Activated naive CD8-positive, alpha-beta T cell treated with anti-CD3 and anti-CD28 coated beads, Interleukin-2, amount 10 ng/mL, durations not matched to agents 7 days and 5 days (primary cell): Measurements from ENCODE around the gene ALDH1A1. TPM values are rescaled to one million over a fixed set of nuclear protein-coding genes. Genes with fewer than 3 reads are reported as not detected.
"Not testable (repeated sequence)": the region's sequence is repeated elsewhere in the genome, so short reads cannot be mapped to it uniquely, and the experiment has no call there.

Experiments
- ATAC-seq: fragments of 150-1000 bp; cut with Tn5 transposase; one replicate; pipeline ENCODE4 v1.10.0; 2021; ENCODE audit warnings: low read depth, moderate library complexity
- POLR2A ChIA-PET: fragments of 350-600 bp; sonication (Branson Sonifier 250); formaldehyde crosslinking; loops from one replicate; lab custom pipeline; 2021; ENCODE audit warnings: antibody characterized with exemption; lab: Charles Lee
- DNase-seq: peaks from one replicate; pipeline ENCODE4 v3.0.0; 2021
- H3K27ac Mint-ChIP-seq: one replicate; pipeline ENCODE4 v1.8.0; 2022; ENCODE audit warnings: mild to moderate bottlenecking, mixed read lengths
- H3K27me3 Mint-ChIP-seq: one replicate; pipeline ENCODE4 v1.8.0; 2022; ENCODE audit warnings: mild to moderate bottlenecking, moderate library complexity, mixed read lengths
- H3K36me3 Mint-ChIP-seq: one replicate; pipeline ENCODE4 v1.8.0; 2021; ENCODE audit warnings: mild to moderate bottlenecking, mixed read lengths
- H3K4me1 Mint-ChIP-seq: one replicate; pipeline ENCODE4 v1.8.0; 2021; ENCODE audit warnings: mixed read lengths
- H3K4me3 Mint-ChIP-seq: one replicate; pipeline ENCODE4 v1.8.0; 2022; ENCODE audit warnings: mild to moderate bottlenecking, moderate library complexity, mixed read lengths
- H3K9me3 Mint-ChIP-seq: one replicate; pipeline ENCODE4 v1.8.0; 2021; ENCODE audit warnings: mixed read lengths
- total RNA-seq, 2 experiments: library from RNA; stranded (reverse); gene quantifications; one replicate each; pipeline ENCODE4 v1.2.3, GENCODE V29; 2021

ALDH1A1 gene
- total RNA-seq, 2 experiments from 2014 or later: 0.69 to 1.3 TPM

- DNase-seq: no peak
- Mint-ChIP-seq H3K9me3 (no peaks in the 10 kb centered on the region), H3K27ac (no peak overlapping the region), H3K36me3 (no peaks in the 10 kb centered on the region), H3K4me1 (no peaks in the 10 kb centered on the region), H3K27me3 (peaks cover 4% of the 10 kb centered on the region), H3K4me3 (no peak overlapping the region)
- POLR2A ChIA-PET: no interaction called here
- ATAC-seq: no peak
Observed at GRCh38 chr9:72882117-72882775, 70.6 kb downstream of the ALDH1A1 start.

DNA sequence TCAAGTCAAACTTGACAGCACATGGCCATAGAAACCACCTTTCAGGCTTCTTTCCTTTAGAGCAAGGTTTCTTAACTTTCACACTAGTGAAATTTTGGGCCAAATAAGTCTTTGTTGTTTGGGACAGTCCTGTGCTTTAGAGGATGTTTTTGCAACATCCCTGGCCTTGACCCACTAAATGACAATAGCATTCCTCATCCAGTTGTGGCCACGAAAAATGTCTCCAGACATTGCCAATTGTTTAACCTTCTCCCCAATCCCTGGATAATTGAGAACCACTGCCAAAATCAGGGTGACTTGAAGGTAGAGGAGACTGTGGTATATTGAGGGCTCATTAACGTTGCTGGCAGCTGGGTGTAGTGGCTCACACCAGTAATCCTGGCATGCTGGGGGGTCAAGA, 72.0 kb downstream of the ALDH1A1 start:
- H3K36me3 Mint-ChIP-seq: no peaks in the 10 kb centered on the region
- ATAC-seq (no peak), DNase-seq (no peak)
- H3K27ac Mint-ChIP-seq: no peak overlapping the region
- H3K4me3 Mint-ChIP-seq: no peak overlapping the region
- no peaks in the 10 kb centered on the region for H3K9me3 Mint-ChIP-seq
- peaks cover 2% of the 10 kb centered on the region for H3K27me3 Mint-ChIP-seq
- POLR2A ChIA-PET: no interaction called here
- H3K4me1 Mint-ChIP-seq: no peaks in the 10 kb centered on the region

DNA sequence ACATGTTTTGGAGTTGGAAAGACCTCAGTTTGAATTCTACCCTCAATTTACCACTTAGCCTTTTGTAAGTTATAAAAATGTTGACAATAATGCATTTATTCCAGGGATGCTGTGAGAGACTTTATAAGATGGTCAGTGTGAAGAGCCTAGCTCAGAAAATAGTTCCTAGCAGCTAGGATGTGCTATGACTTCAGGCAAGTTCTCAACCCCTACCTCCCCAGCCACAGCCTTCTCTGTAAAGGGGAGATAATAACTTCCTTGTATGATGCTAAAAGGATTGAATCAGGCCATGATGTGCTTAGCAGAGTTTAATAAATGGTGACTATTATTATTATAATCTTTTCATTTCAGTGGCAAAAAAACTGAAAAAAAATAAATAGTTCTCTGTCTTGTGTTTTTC, 77.6 kb downstream of the ALDH1A1 start:
- Mint-ChIP-seq H3K4me3 (no peak overlapping the region), H3K36me3 (no peaks in the 10 kb centered on the region), H3K9me3 (no peaks in the 10 kb centered on the region), H3K27me3 (no peaks in the 10 kb centered on the region), H3K27ac (no peak overlapping the region), H3K4me1 (no peaks in the 10 kb centered on the region)
- POLR2A ChIA-PET: no interaction called here
- DNase-seq (no peak), ATAC-seq (no peak)

GRCh38 chr9:72874344-72874743, 78.5 kb downstream of the ALDH1A1 start:
- POLR2A ChIA-PET: no interaction called here
- Mint-ChIP-seq H3K36me3 (no peaks in the 10 kb centered on the region), H3K9me3 (no peaks in the 10 kb centered on the region), H3K4me3 (no peak overlapping the region), H3K4me1 (no peaks in the 10 kb centered on the region), H3K27ac (no peak overlapping the region), H3K27me3 (no peaks in the 10 kb centered on the region)
- ATAC-seq: no peak
- no peak for DNase-seq

DNA sequence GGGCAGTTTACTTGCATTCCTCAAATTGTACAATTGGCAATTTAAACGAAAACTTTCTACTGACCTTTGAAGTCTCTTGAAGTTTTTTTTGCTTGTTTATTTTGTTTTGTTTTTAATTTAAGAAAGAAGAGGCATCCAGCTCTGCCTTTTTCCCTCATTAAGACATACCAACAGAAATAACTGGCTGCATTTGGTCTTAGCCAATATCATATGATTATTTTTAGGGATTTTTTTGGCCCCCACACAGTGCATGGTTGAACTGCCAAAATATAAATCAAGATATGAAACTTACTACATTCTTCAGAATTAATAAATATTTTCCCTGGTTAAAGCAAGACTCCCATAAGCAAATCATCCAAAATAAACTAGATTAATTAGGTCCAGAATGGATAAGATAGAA, 79.4 kb downstream of the ALDH1A1 start:
- Mint-ChIP-seq H3K27ac (no peak overlapping the region), H3K27me3 (no peaks in the 10 kb centered on the region), H3K36me3 (no peaks in the 10 kb centered on the region), H3K4me3 (no peak overlapping the region), H3K9me3 (no peaks in the 10 kb centered on the region), H3K4me1 (no peaks in the 10 kb centered on the region)
- no peak for ATAC-seq
- POLR2A ChIA-PET: no interaction called here
- no peak for DNase-seq

GRCh38 chr9:72872718-72873117, 80.1 kb downstream of the ALDH1A1 start:
- ATAC-seq (no peak), DNase-seq (no peak)
- Mint-ChIP-seq H3K36me3 (no peaks in the 10 kb centered on the region), H3K27ac (no peak overlapping the region), H3K4me3 (no peak overlapping the region), H3K4me1 (no peaks in the 10 kb centered on the region), H3K27me3 (no peaks in the 10 kb centered on the region), H3K9me3 (no peaks in the 10 kb centered on the region)
- POLR2A ChIA-PET: no interaction called here

DNA sequence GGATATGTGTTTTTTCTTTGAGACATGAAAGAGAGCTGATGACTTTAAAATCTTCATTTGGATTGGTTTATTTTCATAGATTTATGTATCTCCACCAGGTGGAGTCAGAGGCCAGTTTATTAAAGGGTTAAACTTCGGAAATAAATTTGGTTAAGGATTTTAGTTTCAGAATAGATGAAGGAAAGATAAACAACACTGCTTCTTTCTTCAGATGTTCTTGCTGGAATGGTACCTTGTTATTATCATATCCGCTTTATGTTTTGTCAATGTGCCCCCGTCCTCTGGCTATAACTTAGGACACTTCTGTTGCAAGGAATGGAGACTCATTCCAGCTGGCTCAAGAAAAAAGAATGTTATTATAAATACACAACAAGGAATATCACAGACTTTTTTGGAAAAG, 81.2 kb downstream of the ALDH1A1 start:
- no peak overlapping the region for H3K27ac Mint-ChIP-seq
- no peaks in the 10 kb centered on the region for H3K4me1 Mint-ChIP-seq
- no peak overlapping the region for H3K4me3 Mint-ChIP-seq
- no peaks in the 10 kb centered on the region for H3K27me3 Mint-ChIP-seq
- POLR2A ChIA-PET: no interaction called here
- ATAC-seq: no peak
- no peak for DNase-seq
- H3K9me3 Mint-ChIP-seq: no peaks in the 10 kb centered on the region
- H3K36me3 Mint-ChIP-seq: no peaks in the 10 kb centered on the region

- Mint-ChIP-seq H3K27me3 (peaks cover 5% of the 10 kb centered on the region), H3K4me1 (no peaks in the 10 kb centered on the region), H3K27ac (no peak overlapping the region), H3K9me3 (no peaks in the 10 kb centered on the region), H3K4me3 (no peak overlapping the region), H3K36me3 (no peaks in the 10 kb centered on the region)
- ATAC-seq (no peak), DNase-seq (no peak)
- POLR2A ChIA-PET: no interaction called here
Observed at GRCh38 chr9:72864327-72864726, 88.5 kb downstream of the ALDH1A1 start.

GRCh38 chr9:72863456-72864094, 89.3 kb downstream of the ALDH1A1 start:
- Mint-ChIP-seq H3K27me3 (peaks cover 5% of the 10 kb centered on the region), H3K4me3 (no peak overlapping the region), H3K4me1 (no peaks in the 10 kb centered on the region), H3K27ac (no peak overlapping the region), H3K9me3 (no peaks in the 10 kb centered on the region), H3K36me3 (no peaks in the 10 kb centered on the region)
- POLR2A ChIA-PET: no interaction called here
- DNase-seq: no peak
- ATAC-seq: no peak

- DNase-seq, H3K27me3 Mint-ChIP-seq, H3K4me1 Mint-ChIP-seq, H3K4me3 Mint-ChIP-seq, H3K27ac Mint-ChIP-seq, H3K9me3 Mint-ChIP-seq, POLR2A ChIA-PET, ATAC-seq, H3K36me3 Mint-ChIP-seq: not testable (repeated sequence)
Observed at GRCh38 chr9:72862788-72863187, 90.1 kb downstream of the ALDH1A1 start.

GRCh38 chr9:72858089-72858912, 94.6 kb downstream of the ALDH1A1 start:
- Mint-ChIP-seq H3K4me3 (no peak overlapping the region), H3K27me3 (peaks cover under 1% of the 10 kb centered on the region), H3K4me1 (no peaks in the 10 kb centered on the region), H3K9me3 (no peaks in the 10 kb centered on the region), H3K27ac (no peak overlapping the region), H3K36me3 (no peaks in the 10 kb centered on the region)
- POLR2A ChIA-PET: no interaction called here
- no peak for ATAC-seq
- no peak for DNase-seq

DNA sequence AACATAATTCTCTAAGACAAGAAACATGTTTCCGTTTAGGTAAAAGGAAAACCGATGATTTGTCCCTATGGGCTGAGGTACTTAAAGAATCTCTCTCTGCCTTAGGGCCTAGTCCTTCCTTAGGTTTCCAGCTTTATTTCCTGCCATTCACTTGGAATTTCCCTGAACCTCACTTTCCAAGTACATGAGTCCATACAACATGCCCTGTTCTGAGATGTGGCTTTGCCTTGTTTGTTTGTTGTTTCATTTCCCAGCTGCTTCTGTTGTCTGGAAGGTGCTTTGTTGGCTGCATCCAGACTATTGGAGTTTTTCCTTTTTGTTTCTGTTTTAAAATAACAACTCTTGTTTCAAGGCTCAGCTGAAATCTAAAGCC, 95.2 kb downstream of the ALDH1A1 start:
- no peak overlapping the region for H3K27ac Mint-ChIP-seq
- H3K4me3 Mint-ChIP-seq: no peak overlapping the region
- ATAC-seq (no peak), DNase-seq (no peak)
- no peaks in the 10 kb centered on the region for H3K4me1 Mint-ChIP-seq
- no peaks in the 10 kb centered on the region for H3K36me3 Mint-ChIP-seq
- no peaks in the 10 kb centered on the region for H3K27me3 Mint-ChIP-seq
- POLR2A ChIA-PET: no interaction called here
- H3K9me3 Mint-ChIP-seq: no peaks in the 10 kb centered on the region

DNA sequence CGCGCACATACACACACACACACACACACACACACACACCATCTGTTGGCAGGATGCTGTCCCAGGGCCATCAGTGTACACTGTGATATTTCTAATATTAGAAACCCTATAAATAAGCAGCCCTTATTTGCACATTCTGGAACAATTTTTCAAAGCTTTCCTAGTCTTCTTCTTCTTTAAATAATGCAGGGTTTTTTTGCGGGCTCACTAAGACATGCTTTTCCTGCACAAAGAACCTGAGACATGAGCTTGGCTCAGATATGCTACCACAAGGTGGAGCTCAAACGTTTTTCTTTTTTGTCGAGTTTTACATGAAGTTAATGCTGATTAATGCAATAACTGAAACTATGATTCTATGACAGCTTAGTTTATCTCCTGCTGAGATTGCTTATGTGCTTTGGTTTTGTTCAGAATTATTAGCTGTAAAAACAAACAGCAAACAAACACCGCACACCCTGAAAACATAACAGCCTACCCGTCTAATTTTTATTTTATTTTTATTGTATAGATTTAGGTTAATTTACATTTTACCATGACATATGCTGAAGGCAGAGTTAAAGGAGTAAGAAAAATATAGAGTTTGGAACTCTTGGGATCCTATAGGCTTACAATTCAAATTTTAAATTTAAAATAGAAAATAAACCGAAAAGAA, 95.8 kb downstream of the ALDH1A1 start:
- POLR2A ChIA-PET: no interaction called here
- Mint-ChIP-seq H3K27ac (no peak overlapping the region), H3K36me3 (no peaks in the 10 kb centered on the region), H3K27me3 (no peaks in the 10 kb centered on the region), H3K4me3 (no peak overlapping the region), H3K9me3 (no peaks in the 10 kb centered on the region), H3K4me1 (no peaks in the 10 kb centered on the region)
- DNase-seq: no peak
- no peak for ATAC-seq
